NCI-H1436 treated with DMSO at 0.1 percent for 48 hours (cell line): ENCODE data around the gene PRRT1.
"Not testable (repeated sequence)": the region's sequence is repeated elsewhere in the genome, so short reads cannot be mapped to it uniquely, and the experiment has no call there.

Experiments
- DNase-seq: peaks from one replicate; lab custom pipeline; 2025; lab: John Stamatoyannopoulos, UW

Gene PRRT1

GRCh38 chr6:32149932-32150870 is 1.5 kb downstream of the PRRT1 start:
- no peak for DNase-seq

GRCh38 chr6:32149092-32149755 is 2.5 kb downstream of the PRRT1 start:
- no peak for DNase-seq

- no peak for DNase-seq
Observed at GRCh38 chr6:32148289-32149091, 3.2 kb downstream of the PRRT1 start.

GRCh38 chr6:32147401-32148132 is 4.2 kb downstream of the PRRT1 start:
- DNase-seq, result no peak

DNA sequence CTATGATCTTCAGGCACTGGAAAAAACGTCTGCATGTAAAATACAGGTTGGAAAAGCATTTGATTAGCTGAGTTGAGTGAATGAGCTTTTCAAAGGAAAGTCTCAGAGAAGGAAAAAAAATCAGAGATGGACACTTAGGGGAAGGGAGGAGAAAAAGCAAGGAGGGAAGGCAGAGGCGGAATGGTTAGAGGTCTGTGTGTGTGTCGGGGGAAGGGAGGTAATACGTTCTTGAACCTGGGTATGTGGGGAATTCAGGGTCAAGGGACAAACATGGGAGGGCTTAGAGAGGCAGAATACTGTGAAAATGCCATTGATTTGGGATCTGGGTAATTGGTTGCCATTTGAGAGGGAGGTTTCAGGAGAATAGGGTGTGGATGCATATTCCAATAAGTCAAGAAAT is 5.1 kb downstream of the PRRT1 start:
- DNase-seq, result no peak

- no peak for DNase-seq
Observed at GRCh38 chr6:32146287-32146686, 5.5 kb downstream of the PRRT1 start.

- not testable (repeated sequence) for DNase-seq
Observed at GRCh38 chr6:32144238-32144637, 7.5 kb downstream of the PRRT1 start.

DNA sequence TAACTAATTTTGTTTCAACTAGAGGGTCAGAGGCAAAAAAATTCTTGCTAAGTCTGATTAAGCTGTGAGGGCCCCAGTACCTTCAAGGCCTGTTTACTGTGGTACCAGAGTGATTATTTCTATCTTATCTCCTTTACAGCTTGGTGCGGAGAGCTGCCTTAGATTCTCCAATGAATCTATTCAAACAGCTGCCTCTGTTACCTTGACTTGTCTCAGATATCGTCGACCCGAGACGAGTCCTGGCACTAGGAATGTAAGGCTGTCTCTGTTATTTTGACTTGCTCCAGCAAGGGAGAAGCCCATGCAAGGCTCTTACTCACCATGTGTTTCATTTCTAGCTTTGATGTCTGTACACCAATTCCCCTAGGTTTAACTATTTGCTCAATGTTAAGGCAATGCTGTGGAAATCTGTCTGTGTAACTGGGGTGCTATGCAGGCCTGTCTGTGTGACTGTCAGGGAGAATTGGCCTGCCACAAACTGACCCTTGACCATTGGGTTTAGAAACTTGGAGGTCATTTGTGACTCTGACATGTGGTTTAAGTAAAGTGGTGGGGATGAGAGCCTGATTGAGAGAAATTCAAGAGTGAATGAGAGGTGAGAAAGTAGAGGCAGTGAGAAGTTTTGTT is 11.2 kb downstream of the PRRT1 start:
- no peak for DNase-seq

- no peak for DNase-seq
Observed at GRCh38 chr6:32139590-32139989, 12.1 kb downstream of the PRRT1 start.

- DNase-seq, result no peak
Observed at GRCh38 chr6:32137454-32137853, 14.3 kb downstream of the PRRT1 start.

DNA sequence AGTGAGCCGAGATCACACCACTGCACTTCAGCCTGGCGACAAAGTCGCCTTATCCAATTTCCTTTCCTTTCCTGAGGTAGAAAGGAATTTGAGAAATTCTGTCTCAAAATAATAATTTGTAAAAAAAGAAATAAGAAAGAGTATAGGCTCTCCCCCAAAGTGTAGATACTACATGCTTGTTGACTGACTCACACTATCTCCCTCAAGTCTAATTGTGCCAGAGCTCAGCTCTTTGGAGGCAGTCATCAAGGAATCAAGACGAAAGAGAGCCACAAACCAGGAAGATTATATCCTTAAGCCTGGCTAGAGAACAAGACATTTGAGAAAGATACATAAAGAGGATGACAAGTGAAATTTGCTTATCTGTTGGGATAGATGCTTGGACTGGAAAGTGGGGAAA is 18.0 kb downstream of the PRRT1 start:
- DNase-seq, result no peak

DNA sequence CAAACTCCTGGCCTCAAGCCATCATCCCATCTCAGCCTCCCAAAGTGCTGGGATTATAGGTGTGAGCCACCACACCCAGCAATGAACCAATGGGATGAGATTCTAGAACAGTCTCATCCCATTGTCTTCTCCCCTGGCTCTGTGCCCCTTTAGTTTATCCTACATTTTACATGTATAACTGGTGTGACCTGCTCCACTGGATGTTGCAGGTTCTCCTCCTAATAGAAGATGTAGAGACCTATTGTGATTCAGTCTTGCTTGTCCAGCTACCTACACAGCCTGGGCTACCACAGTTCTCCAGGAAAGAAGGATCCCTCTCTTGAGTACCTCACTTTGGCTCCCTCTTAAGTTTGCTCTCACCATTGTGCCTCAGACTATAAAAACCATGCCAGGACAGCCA is 19.6 kb downstream of the PRRT1 start:
- DNase-seq, result no peak

DNA sequence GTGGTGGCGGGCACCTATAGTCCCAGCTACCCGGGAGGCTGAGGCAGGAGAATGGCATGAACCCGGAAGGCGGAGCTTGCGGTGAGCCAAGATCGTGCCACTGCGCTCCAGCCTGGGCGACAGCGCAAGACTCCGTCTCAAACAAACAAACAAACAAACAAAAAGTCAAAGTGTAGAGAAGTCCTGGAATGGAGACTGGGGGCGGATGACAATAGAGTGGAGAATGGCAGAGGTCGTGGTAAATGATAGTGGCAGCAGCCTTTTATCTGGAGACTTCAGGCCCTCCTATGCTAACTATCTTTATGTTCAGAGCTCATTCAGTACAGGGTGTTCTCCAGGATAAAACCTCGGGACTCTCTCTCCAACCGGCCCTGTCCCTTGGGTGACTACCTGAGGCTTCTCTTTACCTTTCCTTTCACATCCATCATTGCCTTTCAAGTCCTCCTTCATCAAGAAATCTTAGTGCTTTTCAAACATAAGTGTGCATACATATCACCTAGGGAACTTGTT is 20.2 kb downstream of the PRRT1 start:
- DNase-seq, result no peak

DNA sequence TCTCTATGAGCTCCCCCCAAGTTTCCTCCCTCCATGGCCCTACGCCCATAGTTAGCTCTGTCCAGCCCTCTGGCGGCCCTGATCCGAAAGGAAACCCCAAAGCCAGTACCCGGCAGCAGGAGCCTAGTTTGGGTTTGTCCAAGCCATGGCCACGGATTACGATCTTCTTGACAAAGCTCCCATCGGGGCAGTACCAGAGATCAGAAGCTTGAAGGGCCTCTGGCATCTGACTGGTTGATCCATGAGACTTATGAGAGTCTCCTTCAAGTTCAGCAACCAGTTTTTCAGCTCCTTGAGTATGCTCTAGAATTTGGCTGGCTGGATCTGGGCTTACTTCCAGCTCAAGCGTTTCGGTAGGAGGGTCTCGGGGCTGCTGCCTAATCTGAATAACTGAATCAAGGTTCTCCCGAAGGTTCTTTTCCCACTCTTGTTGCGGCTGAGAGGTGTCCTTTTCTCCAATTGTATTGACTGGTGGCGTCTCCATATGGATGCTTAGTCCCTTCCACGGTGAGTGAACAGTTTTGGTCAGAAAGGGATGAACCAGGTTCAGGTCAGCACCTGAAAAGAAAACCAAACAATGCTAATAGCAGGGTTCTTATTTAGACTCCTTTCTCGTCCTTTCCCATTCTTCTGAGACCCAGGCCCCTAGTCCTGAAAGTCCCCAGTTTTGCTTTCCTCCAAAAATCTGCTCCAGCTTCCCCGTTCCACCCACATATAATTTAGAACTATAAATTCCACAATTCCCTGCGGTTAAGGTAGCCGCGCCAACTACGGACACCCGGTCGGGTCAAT is 22.2 kb downstream of the PRRT1 start:
- DNase-seq, result no peak

DNA sequence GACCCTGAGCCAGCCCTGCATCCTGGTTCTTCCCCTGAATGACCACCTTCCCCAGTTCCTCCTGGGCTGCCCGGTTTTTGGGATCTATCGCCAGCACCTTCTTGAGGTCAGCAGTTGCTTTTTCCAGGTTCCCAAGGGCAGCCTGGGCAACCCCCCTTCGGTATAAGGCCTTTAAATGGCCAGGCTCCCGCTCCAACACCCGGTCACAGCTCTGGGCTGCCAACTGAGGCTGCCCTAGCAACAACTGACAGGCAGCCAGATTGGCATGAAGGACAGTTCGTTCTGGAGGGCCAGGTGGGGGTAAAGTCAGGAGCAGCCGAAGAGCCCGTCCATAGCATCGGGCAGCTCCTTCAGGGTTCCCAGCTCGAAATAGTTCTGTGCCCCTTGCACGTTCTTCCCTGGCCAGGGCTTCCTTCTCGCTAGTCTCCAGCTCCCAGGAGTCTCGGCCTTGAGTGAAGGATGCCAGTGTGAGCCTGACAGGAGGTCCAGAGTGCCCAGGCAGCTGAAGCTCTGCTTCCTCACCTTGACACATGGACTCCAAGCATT is 22.9 kb downstream of the PRRT1 start:
- DNase-seq, result no peak

GRCh38 chr6:32127717-32128592 is 23.8 kb downstream of the PRRT1 start, which contains the start of gene ATF6B:
TSS of gene ATF6B (minus strand) at chr6:32128246. CDS start at chr6:32128207, 39 bp downstream.
- peak; percentile 98 for DNase-seq

GRCh38 chr6:32127409-32127716 is 24.4 kb downstream of the PRRT1 start:
- DNase-seq, result no peak

DNA sequence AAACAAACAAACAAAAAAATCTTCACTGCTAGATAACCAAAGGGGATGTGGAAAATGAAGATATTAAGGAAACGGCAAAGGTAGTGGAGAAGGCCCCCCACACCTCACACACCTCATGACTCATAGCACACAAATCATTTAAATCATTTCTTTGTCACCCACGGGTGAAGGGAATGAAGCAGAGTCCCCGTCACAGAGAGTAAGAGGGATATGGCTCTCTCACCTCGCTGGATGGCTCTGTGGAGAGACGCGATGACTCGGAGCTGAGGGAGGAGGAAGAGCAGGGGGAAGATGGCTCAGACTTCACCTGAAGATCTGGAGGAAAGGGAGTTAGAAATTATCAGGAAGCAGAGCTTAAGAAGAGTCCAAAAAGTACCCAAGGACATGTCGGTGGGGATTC is 24.9 kb downstream of the PRRT1 start:
- DNase-seq, result no peak

GRCh38 chr6:32123681-32124080 is 28.1 kb downstream of the PRRT1 start:
- DNase-seq, result no peak
